IMR-90 (cell line): ENCODE measurements around the gene TBXAS1.

Source experiments
- MAFK ChIP-seq: IDR thresholded peaks from 2 replicates; pipeline ENCODE4 v1.6.1; 2012; ENCODE audit warnings: low read depth, low read length, improper control_type of control experiment
- POLR2A ChIP-seq: IDR thresholded peaks from 2 replicates; pipeline ENCODE4 v1.6.1; 2012; ENCODE audit warnings: mild to moderate bottlenecking, low read depth, low read length

GRCh38 chr7:139895141-139895829, 66.2 kb downstream of the TBXAS1 start:
- TF ChIP-seq MAFK: no peak
- no peak for TF ChIP-seq POLR2A
